Erythroblast (primary cell): ENCODE data around the gene CTSL.

Source experiments
- GATA1 ChIP-seq: IDR thresholded peaks from 2 replicates; pipeline ENCODE4 v1.6.1; 2011; ENCODE audit warnings: low read depth, mild to moderate bottlenecking, control low read depth, low read length, moderate library complexity
- POLR2A ChIP-seq: IDR thresholded peaks from 2 replicates; pipeline ENCODE4 v1.6.1; 2011; ENCODE audit warnings: mild to moderate bottlenecking, low read length

- peak; percentile 96 for TF ChIP-seq POLR2A
- TF ChIP-seq GATA1, result no peak
Measured at GRCh38 chr9:87725900-87726709, at the start of gene CTSL.
